ENCODE results near the gene CFTR. TPM values are rescaled to one million over a fixed set of nuclear protein-coding genes. Genes with fewer than 3 reads are reported as not detected.

CFTR gene
- total and polyA plus RNA-seq, 2 of the 8 experiments (the other 6 are each of a cell fraction or from before 2014, with no cell fraction given) = 1.2 to 1.6 TPM

GRCh38 chr7:117485118-117485620, 5.3 kb downstream of the CFTR start:
- Histone ChIP-seq H3K4me3 (ENCODE audit: extremely low read depth in 1 of 4, insufficient read depth in 2 of 4, low read depth in 3 of 4, low read length in 4 of 4) (no peak overlapping the region), H3K9ac (replicated peaks in 1 of 4; ENCODE audit: extremely low read depth in 1 of 4, low read depth in 3 of 4, low read length in 3 of 4) (no peak overlapping the region), H3K23ac (ENCODE audit: insufficient read length) (no peak overlapping the region), H3K4me1 (replicated peaks in 1 of 4; ENCODE audit: control insufficient read depth in 3 of 4, insufficient read depth in 4 of 4, low read length in 3 of 4) (peaks cover 0 to 9% (median 6%) of the 10 kb centered on the region in 4 experiments; a peak in 5 of 7 replicates), H2BK15ac (ENCODE audit: low read length) (no peak overlapping the region), H4K91ac (replicated peaks; ENCODE audit: insufficient read length, low read length) (no peak overlapping the region), H3K14ac (ENCODE audit: insufficient read length) (no peak overlapping the region), H2BK120ac (replicated peaks; ENCODE audit: low read depth, low read length) (no peak overlapping the region), H3K23me2 (ENCODE audit: low read depth, low read length) (no peaks in the 10 kb centered on the region; the same call in 1 of the 2 replicates), H4K8ac (ENCODE audit: extremely low read depth, insufficient read depth, low read length) (no peak overlapping the region), H3K79me2 (ENCODE audit: control insufficient read depth in 1 of 2, insufficient read depth in 2 of 2, low read length in 2 of 2) (no peaks in the 10 kb centered on the region), H2AK5ac (ENCODE audit: low read depth, low read length) (no peak overlapping the region), H3K9me3 (ENCODE audit: insufficient read depth in 2 of 2, low read depth in 1 of 2, low read length in 1 of 2) (no peaks in the 10 kb centered on the region), H2AFZ (ENCODE audit: low read length) (no peak overlapping the region), H4K5ac (ENCODE audit: insufficient read length, low read depth, low read length) (no peak overlapping the region), H3K36me3 (ENCODE audit: control insufficient read depth in 2 of 4, insufficient read depth in 4 of 4, low read length in 3 of 4) (no peaks in the 10 kb centered on the region), H2BK12ac (ENCODE audit: low read depth, low read length) (no peak overlapping the region), H3K27ac (ENCODE audit: low read depth, low read length) (no peak overlapping the region), H4K20me1 (replicated peaks in 1 of 2; ENCODE audit: control insufficient read depth in 1 of 2, insufficient read depth in 2 of 2, low read length in 2 of 2) (no peaks in the 10 kb centered on the region), H3K27me3 (replicated peaks in 1 of 4; ENCODE audit: control insufficient read depth in 3 of 4, extremely low read depth in 1 of 4, insufficient read depth in 3 of 4, low read length in 3 of 4) (peaks cover 0 to 7% (median 2%) of the 10 kb centered on the region in 4 experiments; a peak in 2 of 7 replicates), H2BK5ac (ENCODE audit: low read depth, low read length) (no peak overlapping the region), H3K4ac (replicated peaks; ENCODE audit: insufficient read length, low read depth, low read length) (no peak overlapping the region), H2BK20ac (ENCODE audit: low read length) (no peak overlapping the region), H3K56ac (replicated peaks; ENCODE audit: insufficient read length, low read depth, low read length) (no peak overlapping the region), H3K18ac (ENCODE audit: extremely low read depth, low read length) (no peak overlapping the region), H3K4me2 (ENCODE audit: insufficient read depth in 1 of 2, low read depth in 2 of 2, low read length in 2 of 2) (peak overlapping the region in 1 of 2 experiments; percentile 45; a peak in 1 of 4 replicates), H3K79me1 (ENCODE audit: low read depth, low read length) (no peaks in the 10 kb centered on the region)
- CTCF ChIA-PET (ENCODE audit: partially characterized antibody) = interaction anchor here (0.9 to 2.8 kb wide), 6 partner anchors 10 to 227 kb away, joined by 3 to 10 read pairs (median 4); no protein-coding TSS in a partner anchor
- POLR2A ChIA-PET (ENCODE audit: partially characterized antibody) = interaction anchor here (0.6 kb wide), 1 partner anchor 119 kb away, joined by 3 read pairs; no protein-coding TSS in a partner anchor
- WGBS, 2 experiments (ENCODE audit: extremely low coverage in 1 of 2, insufficient coverage in 1 of 2, insufficient read length in 1 of 2, insufficient replicate concordance in 2 of 2, low coverage in 1 of 2, low lambda C conversion rate in 2 of 2, missing lambda C conversion rate in 1 of 2) = 34% methylated on average over 2 of the region's 2 CpGs; no CpG with 5 or more reads in 1 of the 2 experiments
- FAIRE-seq (no peak), DNase-seq (ENCODE audit: low read depth in 1 of 2, low spot score in 2 of 2) (no peak)
